ENCODE results near the gene CYTH1.
"Not testable (repeated sequence)": the region's sequence is repeated elsewhere in the genome, so short reads cannot be mapped to it uniquely, and the experiment has no call there.

The CYTH1 gene

DNA sequence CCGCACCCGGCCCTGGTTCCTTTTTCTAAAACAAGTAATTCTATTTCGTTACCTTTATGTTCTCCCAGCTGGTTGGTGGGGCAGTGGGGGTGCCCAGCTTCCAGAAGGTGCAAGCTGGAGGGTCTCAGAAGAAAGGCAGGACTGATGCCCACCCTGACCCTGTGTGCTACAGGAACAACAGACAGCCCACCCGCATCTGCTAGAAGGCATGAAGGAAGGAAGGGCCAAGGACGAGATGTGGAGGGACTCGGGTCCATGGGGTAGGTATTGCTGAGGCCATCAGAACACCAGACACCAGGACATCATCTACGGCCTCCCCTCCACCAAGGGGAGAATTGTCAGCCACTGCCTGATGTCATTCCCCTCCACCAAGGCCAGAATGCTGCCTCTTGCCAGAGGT, 6.4 kb upstream of the CYTH1 start:
- DNase-seq (ENCODE audit: low read depth in 2 of 2), result no peak

DNA sequence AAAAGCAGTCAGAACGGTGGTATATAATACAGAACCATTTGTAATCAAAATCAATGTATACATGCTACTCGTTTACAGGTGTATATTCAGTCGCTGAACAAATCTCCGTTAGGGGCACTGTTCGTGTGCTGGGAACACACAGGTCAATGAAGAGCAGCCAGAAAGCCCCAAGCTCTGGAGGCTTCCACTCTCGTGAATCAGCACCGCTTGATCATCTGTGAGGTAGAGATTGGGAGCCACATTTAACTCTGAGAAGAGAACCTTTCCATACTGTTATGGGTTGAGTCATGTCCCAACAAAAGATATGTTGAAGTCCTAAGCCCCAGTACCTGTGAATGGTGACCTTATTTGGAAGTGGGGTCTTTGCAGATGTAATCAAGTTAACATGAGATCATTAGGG, 5.4 kb upstream of the CYTH1 start:
- no peak for DNase-seq (ENCODE audit: low read depth in 2 of 2)

DNA sequence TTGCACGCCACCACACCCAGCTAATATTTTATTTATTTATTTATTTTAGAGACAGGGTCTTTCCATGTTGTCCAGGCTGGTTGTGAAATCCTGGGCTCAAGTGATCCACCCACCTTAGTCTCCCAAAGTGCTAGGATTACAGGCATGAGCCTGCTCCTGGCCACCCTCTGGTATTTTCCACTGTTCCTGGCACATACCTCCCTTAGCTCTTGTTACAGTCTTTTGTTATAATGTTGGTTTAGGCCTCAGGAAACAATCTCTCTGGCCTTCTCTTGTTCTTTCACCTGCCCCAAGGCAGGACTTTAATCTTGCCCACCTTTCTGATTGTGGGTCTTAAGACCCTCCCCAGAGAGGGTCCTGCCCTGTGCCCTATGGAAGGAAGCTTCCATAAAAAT, 3.6 kb upstream of the CYTH1 start:
- DNase-seq (ENCODE audit: low read depth in 2 of 2), result no peak

DNA sequence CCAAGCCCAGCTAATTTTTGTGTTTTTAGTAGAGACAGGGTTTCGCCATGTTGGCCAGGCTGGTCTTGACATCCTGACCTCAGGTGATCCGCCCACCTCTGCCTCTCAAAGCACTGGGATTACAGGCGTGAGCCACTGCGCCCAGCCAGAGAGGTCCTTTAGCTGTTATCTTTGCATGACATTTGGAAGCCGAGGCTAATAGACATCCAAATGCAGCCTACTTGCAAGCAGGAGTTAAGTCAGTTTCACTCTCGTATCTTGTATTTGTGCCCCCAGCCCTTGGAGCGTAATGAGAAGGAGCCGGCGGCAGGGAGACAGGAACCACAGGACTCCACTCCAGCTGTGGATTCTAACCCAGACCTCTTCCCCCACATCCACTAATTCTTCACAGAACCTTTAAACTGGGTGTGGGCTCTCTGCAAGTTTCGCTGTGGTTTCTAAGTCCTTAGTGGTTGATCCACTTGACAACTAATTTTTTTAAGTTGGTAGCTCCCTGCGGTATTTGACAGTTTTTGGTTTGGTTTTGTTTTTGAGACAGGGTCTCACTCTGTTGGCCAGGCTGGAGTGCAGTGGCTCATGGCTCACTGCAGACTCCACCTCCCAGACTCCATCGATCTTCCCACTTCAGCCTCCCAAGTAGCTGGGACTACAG, 3.1 kb upstream of the CYTH1 start:
- no peak for DNase-seq (ENCODE audit: low read depth in 2 of 2)

DNA sequence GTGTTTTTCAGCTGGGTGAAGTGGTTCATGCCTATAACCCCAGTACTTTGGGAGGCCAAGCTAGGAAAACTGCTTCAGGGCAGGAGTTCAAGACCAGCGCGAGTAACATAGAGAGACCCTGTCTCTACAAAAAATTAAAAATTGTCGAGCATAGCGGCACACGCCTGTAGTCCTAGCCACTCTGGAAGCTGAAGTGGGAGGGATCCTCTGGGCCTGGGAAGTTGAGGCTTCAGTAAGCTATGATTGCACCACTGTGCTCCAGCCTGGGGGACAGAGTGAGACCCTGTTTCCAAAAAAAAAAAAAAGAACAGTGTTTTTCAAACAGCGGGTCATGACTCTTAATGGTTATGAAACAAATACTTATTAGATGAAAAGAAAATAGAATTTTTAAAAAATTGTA, 2.3 kb upstream of the CYTH1 start:
- no peak for DNase-seq (ENCODE audit: low read depth in 2 of 2)

DNA sequence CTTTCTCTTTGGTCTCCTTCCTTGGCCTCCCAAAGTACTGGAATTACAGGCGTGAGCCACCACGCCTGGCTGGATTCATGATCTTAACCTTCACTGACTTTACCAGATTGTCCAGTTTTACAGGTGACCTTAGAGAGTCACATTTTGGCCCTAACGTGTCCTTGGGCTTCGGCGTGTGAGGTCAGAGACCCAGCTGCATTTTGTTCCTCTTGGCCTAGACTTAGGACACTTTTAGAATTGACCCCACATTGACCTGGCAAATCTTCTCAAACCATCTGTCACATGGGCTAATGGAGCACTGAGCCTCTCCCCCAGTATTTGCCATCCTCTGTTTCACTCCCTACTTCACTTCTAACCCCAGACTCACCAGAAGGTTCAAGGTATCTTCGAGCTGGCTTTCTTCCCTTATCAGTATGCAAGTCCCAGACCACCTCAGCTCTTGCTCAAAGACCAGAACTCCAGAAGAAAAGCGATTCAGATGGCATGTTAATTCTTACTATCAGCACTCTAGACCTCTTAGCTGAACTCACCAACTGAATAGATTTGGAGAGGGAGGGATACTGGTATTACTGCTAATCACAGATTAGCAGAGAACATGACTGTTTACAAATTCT, 1.7 kb upstream of the CYTH1 start:
- no peak for DNase-seq (ENCODE audit: low read depth in 2 of 2)

DNA sequence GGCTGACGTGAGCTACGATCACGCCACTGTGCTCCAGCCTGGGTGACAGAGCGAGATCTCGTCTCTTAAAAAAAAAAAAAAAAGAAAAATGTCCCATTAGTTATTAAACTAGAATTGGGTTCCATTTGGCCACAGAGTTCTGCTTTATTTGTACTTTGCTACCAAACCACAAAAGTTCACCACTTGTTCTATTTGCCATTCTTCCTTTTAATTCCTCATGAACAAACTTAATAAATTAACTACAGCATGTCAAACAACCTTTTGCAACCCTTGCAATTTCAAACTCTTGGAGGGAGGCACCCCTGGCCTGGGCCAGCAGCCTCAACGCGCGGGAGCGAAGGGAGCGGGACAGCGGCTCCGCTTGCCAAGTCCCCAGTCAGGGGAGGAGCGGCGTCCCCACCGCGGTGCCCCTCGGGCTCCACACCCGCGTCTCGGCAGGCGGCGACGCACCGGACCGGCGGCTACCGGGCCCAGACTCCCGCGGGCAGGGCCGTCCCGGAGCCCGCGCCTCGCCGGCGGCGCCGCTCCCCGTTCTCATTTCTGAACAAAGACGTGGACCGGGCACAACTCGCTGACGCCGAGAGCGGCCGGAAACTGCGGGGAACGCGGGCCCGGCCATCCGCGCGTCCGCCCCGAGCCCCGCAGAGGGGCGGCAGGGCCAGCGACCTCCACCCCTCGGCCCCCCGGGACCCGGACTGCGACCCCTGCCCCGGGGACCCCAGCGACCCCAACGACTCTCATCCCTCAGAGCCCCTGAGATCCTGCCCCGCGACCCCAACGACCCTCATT, 775 bp downstream of the CYTH1 start:
- DNase-seq (ENCODE audit: low read depth in 2 of 2), result no peak

DNA sequence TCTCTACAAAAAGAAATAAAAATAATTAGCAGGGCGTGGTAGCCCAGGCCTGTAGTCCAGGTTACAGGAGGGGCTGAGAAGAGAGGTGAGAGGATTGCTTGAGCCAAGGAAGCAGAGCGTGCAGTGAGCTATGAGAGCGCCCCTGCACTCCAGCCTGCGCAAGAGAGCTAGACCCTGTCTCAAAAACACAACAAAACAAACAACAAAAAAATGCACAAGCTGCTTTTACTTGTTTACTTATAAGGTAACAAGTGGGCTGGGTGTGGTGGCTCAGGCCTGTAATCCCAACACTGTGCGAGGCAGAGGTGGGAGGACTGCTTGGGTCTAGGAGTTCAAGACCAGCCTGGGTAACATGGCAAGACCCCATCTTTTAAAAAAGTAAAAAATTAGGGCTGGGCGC, 1.7 kb downstream of the CYTH1 start:
- DNase-seq (ENCODE audit: low read depth in 2 of 2), result no peak

DNA sequence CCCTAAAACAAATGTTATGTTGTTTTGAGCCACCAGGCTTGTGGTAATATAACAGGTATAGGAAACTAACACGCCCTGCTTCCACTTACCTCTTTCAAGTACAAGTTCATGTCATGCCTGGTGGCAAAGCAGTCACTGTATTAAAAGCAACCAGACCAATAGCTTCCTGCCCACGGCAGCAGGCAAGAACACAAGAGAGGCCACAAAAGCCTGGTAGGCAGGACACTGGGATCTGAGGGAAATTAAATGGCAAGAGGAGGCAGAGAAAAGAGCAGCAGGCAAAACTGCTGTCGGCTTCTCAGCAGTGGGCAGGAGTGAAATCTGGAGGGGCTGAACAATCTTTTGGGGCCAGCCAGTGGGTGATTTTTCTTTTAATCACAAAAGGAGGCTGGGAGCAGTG, 2.2 kb downstream of the CYTH1 start:
- DNase-seq (ENCODE audit: low read depth in 2 of 2), result peak in 1 of 2 donors; percentile 37

DNA sequence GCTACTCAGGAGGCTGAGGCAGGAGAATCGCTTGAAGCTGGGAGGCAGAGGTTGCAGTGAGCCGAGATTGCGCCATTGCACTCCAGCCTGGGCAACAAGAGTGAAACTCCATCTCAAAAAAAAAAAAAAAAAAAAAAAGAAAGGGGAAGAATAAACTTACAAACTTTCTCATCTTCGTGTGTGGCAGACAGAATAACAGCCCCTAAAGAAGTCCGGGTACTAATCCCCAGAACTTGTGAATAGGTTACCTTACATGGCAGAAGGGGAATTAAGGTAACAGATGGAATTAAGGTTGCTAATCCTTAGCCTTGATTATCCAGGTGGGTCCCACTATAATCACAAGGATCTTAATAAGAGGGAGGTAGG, 2.8 kb downstream of the CYTH1 start:
- not testable (repeated sequence) for DNase-seq (ENCODE audit: low read depth in 2 of 2)

DNA sequence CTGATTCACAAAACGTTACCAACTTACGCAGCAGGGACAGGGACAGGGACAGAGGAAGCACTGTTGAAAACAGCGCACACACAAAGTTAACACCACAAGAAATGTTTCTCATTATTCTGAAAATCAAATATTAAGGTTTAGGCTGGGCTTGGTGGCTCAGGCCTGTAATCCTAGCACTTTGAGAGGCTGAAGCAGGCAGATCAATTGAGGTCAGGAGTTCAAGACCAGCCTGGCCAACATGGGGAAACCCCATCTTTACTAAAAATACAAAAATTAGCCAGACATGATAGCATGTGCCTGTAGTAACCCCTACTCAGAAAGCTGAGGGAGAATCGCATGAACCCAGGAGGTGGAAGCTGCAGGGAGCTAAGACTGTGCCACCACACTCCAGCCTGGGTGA, 4.2 kb downstream of the CYTH1 start:
- no peak for DNase-seq (ENCODE audit: low read depth in 2 of 2)

DNA sequence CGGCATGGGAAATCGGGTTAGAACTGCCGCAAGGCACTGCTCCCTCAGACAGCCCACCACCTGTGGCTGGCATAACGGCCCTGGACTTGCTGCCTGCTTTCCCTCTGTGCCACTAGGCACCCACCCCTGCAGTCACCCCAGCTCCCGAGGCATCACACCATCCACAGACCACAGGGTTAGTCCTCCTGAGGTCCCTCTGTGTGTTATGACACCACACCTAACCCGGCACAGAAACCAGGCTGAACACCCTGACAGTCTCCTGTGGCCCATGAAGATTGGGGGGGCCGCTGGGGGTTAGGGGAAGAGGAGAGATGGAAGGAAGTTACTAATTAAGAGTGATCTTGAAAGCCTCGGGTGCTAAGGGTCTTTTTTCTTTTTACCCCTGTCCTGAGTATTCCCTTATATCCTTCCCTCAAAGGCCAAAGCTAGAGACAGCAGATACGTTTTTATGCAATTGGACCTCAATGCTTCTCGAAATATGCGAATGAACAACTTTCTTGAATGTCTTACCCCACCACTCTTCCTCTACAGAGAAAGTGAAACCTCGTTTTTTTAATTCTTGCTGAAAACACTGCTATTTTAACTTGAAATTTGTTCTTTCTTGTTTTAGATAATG, 7.0 kb downstream of the CYTH1 start:
- DNase-seq (ENCODE audit: low read depth in 2 of 2), result no peak

DNA sequence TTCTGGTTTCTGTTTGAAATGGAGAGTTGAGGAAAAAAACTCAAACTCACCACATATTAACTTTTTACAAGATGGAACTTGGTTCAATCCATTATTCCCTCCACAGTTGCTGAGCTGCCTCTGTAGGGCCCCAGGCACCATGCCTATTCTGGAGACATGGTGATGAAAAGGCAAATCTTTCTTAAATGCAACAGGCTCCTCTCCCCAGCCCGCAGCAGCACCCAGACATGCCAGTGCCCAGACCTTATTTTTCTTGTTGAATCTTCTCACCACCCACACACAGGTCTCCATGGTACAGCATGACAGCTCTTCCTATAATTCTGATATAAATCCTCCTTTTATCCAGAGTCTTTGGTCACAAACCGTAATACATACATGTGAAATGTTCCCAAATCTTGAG, 7.6 kb downstream of the CYTH1 start:
- no peak for DNase-seq (ENCODE audit: low read depth in 2 of 2)

DNA sequence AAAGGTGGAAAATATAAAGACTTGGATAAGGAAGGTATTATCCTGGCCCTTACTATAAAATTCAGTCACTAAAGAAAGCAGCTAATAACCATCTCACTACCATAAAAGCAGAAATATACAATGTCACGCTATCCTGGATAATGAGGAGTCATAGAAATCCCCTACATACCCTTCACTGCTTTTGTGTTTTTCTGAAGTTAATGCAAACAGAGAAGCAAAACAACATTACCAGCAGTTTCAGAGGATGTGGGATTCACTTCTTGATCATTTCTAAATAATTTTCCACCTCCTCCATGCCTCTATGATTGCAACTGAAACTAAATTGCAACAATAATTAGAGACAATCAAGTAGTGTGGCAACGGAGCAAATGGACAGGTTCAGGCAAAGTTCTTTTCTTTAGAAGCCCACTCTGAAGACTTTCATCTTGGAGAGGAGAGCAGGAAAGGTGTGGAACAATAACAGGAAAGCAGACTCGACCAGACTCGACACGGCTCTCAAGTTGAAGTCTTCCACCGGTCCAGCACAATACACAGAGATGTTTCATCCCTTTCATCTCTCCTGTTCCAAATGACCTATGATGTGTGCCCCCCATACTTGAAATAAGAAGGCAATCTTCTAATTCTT, 10.2 kb downstream of the CYTH1 start:
- no peak for DNase-seq (ENCODE audit: low read depth in 2 of 2)

DNA sequence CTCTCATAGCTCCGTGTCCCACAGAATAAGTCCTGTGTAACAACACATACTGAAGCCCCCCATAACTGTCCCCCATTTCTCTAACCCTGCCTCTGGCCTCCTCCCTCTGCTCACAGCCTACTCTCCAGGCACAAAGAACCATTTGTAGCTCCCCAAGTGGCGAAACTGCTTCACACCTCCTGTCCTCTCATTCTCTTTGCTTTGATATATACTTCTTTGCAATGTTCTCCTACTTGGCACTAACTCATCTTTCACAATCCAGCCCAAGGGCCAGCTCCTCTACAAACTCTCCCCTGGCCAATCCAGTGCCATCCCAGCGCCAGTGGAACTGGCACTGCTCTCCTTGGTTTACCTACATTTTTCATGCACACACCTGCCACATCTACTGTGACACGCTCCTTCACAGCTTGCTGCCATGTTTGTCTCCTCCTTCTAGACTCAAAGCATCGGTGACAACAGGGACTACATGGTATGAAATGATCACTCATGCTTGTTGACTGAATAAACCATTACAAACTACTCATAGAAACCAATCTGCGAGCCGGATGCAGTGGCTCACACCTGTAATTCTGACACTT, 12.8 kb downstream of the CYTH1 start:
- no peak for DNase-seq (ENCODE audit: low read depth in 2 of 2)

DNA sequence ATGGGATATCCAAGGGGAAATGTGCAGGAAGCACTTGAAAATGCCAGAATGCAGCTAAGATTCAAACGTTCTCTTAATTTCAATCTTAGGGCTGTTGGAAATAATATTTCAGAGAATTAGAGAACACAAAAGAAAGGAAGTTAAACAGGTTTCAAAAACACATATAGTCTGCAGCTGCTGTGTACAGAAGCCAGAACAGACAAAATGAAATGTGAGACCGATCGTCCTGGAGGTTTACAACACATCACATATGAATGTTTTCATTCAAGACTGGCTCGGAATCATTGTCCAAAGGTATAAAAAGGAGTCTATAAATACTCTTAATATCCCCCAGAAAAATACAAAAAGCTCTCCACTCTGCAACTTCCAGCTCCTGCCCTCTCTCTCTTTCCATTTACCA, 14.3 kb downstream of the CYTH1 start:
- DNase-seq (ENCODE audit: low read depth in 2 of 2), result no peak

DNA sequence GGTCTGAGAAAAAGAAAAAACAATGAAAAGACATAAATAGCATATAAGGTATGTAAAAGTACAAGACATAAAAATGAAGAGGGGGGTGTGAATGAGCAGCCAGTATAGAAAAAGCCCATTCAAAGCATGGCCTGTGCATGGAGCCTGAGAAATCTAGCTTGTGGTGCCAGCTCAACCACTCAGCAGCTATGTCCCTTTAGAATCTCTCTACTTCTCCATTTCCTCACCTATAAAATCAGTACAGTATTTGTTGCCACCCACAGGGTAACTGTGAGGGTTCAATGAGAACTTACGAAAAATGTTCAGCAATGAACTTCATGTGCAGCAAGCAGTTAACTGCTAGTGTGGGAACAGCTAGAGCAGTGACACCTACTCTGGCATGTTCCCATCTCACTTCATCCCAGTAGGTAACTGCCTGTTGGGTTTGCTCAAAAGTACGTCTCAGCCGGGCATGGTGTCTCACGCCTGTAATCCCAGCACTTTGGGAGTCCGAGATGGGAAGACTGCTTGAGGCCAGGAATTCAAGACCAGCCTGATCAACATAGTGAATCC, 15.3 kb downstream of the CYTH1 start:
- no peak for DNase-seq (ENCODE audit: low read depth in 2 of 2)

DNA sequence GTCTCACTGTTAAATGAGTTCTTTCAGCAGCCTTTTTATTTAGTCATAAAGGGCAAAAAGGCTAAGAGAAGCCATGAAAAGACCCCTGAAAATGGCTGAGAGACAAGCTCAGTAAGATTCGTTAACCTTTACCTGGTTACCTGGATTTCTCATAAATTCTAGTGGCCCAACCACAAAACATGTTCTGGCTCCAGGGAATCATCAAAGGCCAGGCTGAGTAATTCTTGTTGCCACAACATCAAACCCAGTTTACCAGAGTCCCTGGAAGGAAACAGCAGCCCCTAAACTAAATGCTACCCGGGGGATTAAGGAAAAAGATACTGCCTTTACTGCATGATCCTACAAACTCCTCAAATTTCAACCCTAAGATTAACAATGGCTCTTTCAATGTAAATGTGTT, 15.8 kb downstream of the CYTH1 start:
- no peak for DNase-seq (ENCODE audit: low read depth in 2 of 2)

DNA sequence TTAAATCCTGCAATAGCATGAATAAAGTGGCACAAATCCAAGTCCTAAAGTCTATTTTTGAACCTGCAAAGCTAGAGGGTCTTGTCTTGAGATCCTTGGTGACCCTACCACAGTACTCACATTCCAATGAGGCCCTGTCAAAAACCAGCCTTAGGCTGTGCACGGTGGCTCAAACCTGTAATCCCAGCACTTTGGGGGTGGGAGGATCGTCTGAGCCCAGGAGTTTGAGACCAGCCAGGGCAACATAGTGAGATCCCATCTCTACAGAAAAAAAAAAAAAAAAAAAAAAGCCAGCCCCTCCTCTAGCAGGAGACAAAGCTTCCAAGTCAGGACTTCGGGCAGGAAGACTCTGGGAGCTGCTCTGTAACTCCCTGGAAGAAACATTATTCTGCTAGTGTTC, 16.3 kb downstream of the CYTH1 start:
- no peak for DNase-seq (ENCODE audit: low read depth in 2 of 2)

DNA sequence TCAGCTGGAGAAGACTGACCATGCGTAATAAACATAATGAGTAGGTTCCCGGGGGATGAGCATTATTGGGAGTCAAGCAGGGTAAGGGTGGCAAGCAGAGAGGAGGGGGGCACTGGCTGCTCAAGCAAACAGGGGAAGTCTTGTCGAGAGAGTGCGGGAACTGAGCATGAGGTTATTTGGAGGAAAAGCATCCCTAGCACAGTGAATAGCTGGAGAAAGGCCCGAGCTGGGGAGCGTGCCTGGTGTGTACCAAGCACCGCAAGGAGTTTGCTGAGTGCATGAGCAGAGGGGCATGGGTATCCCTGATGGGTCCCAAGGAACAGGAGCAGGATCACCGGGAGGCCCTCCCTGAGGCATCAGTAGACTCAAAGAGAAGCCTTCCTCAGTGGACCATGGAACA, 17.2 kb downstream of the CYTH1 start:
- DNase-seq (ENCODE audit: low read depth in 2 of 2), result no peak

DNA sequence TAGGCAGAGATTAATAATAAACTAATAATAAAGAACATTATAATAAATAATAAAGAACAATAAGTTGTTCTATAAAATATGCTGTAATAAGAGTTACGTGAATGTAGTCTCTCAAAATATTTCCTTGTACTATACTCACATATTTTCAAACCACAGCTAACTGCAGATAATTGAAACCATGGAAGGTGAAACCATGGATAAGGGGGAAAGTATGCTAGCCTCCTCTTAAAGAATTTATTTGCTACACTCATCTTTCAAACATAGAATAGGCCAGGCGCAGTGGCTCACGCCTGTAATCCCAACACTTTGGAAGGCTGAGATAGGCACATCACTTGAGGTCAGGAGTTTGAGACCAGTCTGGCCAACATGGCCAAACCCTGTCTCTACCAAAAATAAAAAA, 18.5 kb downstream of the CYTH1 start:
- no peak for DNase-seq (ENCODE audit: low read depth in 2 of 2)
